Measurements from ENCODE around the gene COX15.
A peak's percentile ranks its signal among the peaks of the same experiment; 100 is the strongest.

Gene COX15

DNA sequence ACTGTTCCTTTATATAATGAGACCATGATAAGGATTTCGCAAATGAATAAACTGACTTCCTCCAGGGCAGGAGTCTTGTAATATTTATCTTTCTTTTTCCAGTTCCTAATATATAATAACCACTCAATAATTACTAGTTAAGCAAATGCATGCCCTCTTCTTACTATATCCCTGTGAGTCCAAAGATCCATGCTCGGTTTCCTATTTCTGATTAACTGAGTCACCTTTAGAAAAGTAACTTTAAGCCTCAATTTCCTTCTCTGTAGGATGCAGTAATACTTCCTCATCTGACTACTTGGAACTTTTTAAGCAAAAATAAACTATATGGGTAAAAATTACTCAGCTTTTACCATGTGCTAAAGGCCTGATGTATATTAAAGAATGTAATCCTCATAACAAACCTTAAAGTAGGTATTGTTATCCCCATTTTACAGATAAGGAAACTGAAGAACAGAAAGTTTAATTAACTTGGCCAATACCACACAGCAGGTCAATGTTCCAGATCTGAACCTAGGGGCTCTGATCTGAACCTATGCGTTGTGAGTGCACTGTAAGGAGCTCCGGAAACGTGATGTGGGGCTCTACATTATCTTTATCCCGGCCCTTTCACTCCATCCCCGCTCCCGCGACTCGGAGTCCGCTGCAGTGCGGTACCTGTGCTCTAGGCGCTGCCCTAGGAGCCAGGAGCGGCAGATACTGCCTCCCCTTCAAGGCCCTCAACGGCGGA is 458 bp downstream of the COX15 start:
- CTCF ChIA-PET, result no interaction called here
- peak overlapping the region; percentile 96 for H3K27ac ChIP-seq
- TF ChIP-seq CTCF (conservative IDR thresholded peaks at IDR 0.05; ENCODE audit: low read depth), result no peak
- POLR2A ChIA-PET (ENCODE audit: low non-redundant PET), result interaction anchor here (0.5 to 0.9 kb wide), 4 partner anchors 36 to 803 kb away, joined by 3 to 4 read pairs (median 3); partner anchors contain the start of gene SLC25A28
- DNase-seq (ENCODE audit: low spot score), result no peak

GRCh38 chr10:99730026-99730425 is 1.9 kb downstream of the COX15 start:
- no peak for TF ChIP-seq CTCF (conservative IDR thresholded peaks at IDR 0.05; ENCODE audit: low read depth)
- DNase-seq (ENCODE audit: low spot score), result no peak
- POLR2A ChIA-PET (ENCODE audit: low non-redundant PET), result interaction anchor here (0.7 kb wide), 1 partner anchor 10 kb away, joined by 3 read pairs; no protein-coding TSS in a partner anchor
- CTCF ChIA-PET, result interaction anchor here (0.7 kb wide), 1 partner anchor 1970 kb away, joined by 5 read pairs; no protein-coding TSS in a partner anchor
- no peak overlapping the region for H3K27ac ChIP-seq

DNA sequence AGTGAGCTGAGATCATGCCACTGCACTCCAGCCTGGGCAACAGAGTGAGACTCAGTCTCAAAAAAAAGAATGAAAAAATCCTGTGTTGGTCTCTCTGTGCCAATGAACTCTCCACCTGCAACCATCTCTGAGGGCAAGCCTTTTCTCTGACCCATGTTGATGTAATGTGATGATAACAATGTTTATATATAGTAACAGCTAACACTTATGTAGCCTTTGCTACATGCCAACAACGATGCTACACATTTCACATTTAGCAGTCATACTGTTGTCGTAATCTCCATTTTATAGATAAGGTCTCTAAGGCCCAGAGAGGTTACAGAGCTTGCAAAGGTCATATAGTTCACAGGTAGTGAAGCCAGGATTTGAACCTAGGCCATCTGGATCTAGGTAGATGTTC is 11.5 kb downstream of the COX15 start:
- no peak overlapping the region for H3K27ac ChIP-seq
- no peak for DNase-seq (ENCODE audit: low spot score)
- ChIA-PET CTCF (interaction anchor here (0.6 kb wide), 1 partner anchor 1962 kb away, joined by 5 read pairs; no protein-coding TSS in a partner anchor), POLR2A (ENCODE audit: low non-redundant PET) (interaction anchor here (1.0 kb wide), 1 partner anchor 99 kb away, joined by 4 read pairs; no protein-coding TSS in a partner anchor)
- TF ChIP-seq CTCF (conservative IDR thresholded peaks at IDR 0.05; ENCODE audit: low read depth), result no peak

DNA sequence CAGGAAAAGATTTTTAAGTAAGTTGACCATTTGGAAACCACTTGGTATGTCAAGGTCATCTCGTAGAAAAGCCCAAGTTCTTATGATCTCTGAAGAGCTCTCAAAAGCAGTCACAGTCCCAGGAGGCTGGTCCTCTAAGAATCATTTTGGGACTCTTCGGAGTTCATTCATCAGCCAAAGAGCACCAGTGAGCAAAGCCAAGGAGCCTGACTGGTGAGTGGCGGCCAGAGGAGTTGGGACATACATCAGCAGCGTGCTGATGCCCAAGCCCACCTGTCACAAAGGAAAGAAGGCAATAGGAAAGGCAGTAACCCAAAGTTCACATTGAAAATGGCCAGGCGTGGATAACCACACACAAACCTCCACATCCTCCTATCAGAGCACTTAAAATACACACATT is 17.5 kb downstream of the COX15 start:
- CTCF ChIA-PET, result interaction anchor here (0.6 to 0.7 kb wide), 2 partner anchors 356 to 819 kb away, joined by 3 to 6 read pairs; no protein-coding TSS in a partner anchor
- no peak for DNase-seq (ENCODE audit: low spot score)
- no peak for TF ChIP-seq CTCF (conservative IDR thresholded peaks at IDR 0.05; ENCODE audit: low read depth)
- H3K27ac ChIP-seq, result no peak overlapping the region
- POLR2A ChIA-PET (ENCODE audit: low non-redundant PET), result no interaction called here

DNA sequence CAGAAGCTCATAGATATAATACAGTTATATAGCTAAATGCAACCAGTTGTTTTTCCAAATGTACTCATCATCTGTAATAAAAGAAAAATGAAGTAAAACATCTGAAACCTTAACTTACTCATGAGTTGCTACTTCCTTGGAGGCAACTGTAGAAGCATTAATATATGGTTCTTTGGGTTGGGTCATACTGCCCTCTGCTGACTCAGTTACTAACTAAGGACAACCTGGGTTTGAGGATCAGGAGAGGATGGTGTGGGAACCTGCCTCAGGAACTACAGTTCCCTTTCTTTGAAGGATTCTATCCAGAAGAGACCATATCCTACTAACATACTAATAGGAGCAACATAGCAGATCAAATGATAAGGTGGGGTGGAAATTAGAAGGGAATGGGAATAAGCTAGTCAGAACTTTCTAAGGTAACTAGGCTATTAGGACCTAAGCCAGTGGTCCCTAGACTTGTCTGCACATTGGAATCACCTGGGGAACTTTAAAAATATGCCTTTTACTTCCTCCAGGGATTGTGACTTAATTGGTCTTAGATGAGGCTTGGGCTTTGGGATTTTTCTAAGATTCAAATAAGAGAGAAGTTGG is 20.7 kb downstream of the COX15 start:
- ChIA-PET POLR2A (ENCODE audit: low non-redundant PET) (no interaction called here), CTCF (interaction anchor here (0.6 to 1.4 kb wide), 8 partner anchors 12 to 152 kb away, joined by 3 to 6 read pairs (median 4); no protein-coding TSS in a partner anchor)
- DNase-seq (ENCODE audit: low spot score), result peak; percentile 50
- TF ChIP-seq CTCF (conservative IDR thresholded peaks at IDR 0.05; ENCODE audit: low read depth), result peak; percentile 69
- H3K27ac ChIP-seq, result no peak overlapping the region

DNA sequence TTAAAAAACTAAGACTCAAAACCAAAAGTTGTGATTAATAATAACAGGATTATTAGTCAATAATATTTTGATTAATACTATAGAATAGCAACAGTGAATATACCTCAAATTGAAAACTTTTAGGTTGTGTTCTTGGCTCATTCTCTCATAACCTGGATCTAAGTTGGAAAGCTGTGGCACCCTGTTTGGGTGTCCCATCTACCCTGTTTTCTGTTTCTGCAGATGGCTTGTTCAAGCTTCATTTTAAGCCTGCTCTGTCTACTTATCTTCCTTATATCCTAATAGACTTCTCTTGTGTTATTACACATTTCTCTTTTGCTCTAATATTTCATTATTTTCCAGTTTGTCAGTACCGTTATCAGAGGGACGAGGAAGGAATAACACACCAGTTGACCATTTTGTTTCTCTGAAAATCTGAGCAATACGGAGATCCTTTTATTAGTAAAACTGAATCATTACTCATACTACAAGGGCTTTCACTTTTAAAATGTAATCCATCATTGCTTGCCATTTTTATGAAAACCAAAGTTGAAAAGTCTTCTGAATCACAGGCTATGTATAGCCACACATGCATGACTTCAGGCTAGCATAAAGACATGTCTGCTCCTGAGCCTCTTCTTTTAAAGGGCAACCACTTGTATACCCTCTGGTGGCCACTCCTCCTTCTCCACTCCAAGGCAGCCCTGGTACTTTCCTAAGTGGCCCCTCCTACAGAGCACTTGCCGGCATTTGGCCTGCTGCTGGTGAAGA is 22.3 kb downstream of the COX15 start:
- CTCF ChIA-PET, result interaction anchor here (0.5 to 1.1 kb wide), 3 partner anchors 83 to 273 kb away, joined by 3 to 5 read pairs (median 4); no protein-coding TSS in a partner anchor
- peak overlapping the region; percentile 42; the same call in 1 of the 2 replicates for H3K27ac ChIP-seq
- POLR2A ChIA-PET (ENCODE audit: low non-redundant PET), result no interaction called here
- no peak for TF ChIP-seq CTCF (conservative IDR thresholded peaks at IDR 0.05; ENCODE audit: low read depth)
- no peak for DNase-seq (ENCODE audit: low spot score)

Data from RWPE1 (cell line).